ENCODE data around the gene TMEM60. TPM values are rescaled to one million over a fixed set of nuclear protein-coding genes. Genes with fewer than 3 reads are reported as not detected.

TMEM60 gene
- total and polyA plus RNA-seq, 2 of the 13 experiments (the other 11 are each of a cell fraction or from before 2014, with no cell fraction given): 25.6 to 27.7 TPM

DNA sequence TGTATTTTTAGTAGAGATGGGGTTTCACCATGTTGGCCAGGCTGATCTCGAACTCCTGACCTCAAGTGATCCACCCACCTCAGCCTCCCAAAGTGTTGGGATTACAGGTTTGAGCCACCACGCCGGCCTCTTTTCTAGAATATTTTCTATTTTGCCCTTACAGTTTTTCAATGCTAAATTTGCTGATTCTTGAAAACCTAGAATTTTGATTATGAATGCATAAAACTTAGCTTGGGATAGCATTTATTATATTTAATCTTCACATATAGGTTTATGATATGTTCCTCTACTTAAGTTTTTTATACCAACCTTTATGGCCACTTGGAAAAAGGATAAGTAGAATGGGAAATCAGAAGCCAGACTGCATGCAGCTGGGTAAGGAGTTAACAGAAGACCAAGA is 2.1 kb downstream of the TMEM60 start:
- no TSS peak for BruUV-seq (replicated peaks)
- Histone ChIP-seq H3K9me3 (ENCODE audit: low read length) (no peaks in the 10 kb centered on the region), H2AFZ (ENCODE audit: low read length) (no peak overlapping the region), H3K36me3 (replicated peaks in 1 of 2; ENCODE audit: control insufficient read depth in 1 of 2, insufficient read depth in 2 of 2, low read length in 2 of 2) (peaks cover 0 to 6% of the 10 kb centered on the region in 2 experiments; a peak in 3 of 5 replicates), H3K4me2 (ENCODE audit: low read depth, low read length) (peak overlapping the region; percentile 89; the same call in 1 of the 2 replicates), H3K4me1 (ENCODE audit: insufficient read depth, low read length) (peaks cover 28% of the 10 kb centered on the region), H3K27me3 (ENCODE audit: control insufficient read depth in 1 of 2, insufficient read depth in 2 of 2, low read length in 2 of 2) (no peaks in the 10 kb centered on the region; a peak in 1 of 5 replicates), H3K4me3 (replicated peaks in 1 of 3; ENCODE audit: insufficient read depth in 1 of 3, low read depth in 2 of 3, low read length in 3 of 3) (no peak overlapping the region), H3K79me2 (ENCODE audit: insufficient read depth, low read length) (peaks cover 37% of the 10 kb centered on the region), H3K9ac (ENCODE audit: insufficient read depth, low read depth, low read length) (no peak overlapping the region), H4K20me1 (ENCODE audit: insufficient read depth, low read length) (no peaks in the 10 kb centered on the region; the same call in 1 of the 2 replicates), H3K27ac (ENCODE audit: extremely low read length, insufficient read depth, low read length) (no peak overlapping the region)
- TF ChIP-seq ZNF260 (CRISPR knock-in tag; IDR thresholded peaks at IDR 0.05; ENCODE audit: borderline replicate concordance, low read depth) (no peak), MAFF (IDR thresholded peaks at IDR 0.05; ENCODE audit: low read depth, low read length) (peak; percentile 51; the same call in 1 of the 2 replicates), MAFK (conservative IDR thresholded peaks at IDR 0.05 in 1 of 2, IDR thresholded peaks at IDR 0.05 in 1 of 2; ENCODE audit: low read length in 2 of 2) (peak; percentile 44 to 67; a peak in 3 of 4 replicates), KLF12 (CRISPR knock-in tag; IDR thresholded peaks at IDR 0.05; ENCODE audit: borderline replicate concordance) (no peak), TAF15 (IDR thresholded peaks at IDR 0.05; ENCODE audit: low read depth, low read length, poor library complexity, severe bottlenecking) (no peak)
- CTCF ChIA-PET (ENCODE audit: low intra/inter-chr PET ratio, low total read pairs): no interaction called here
- in situ Hi-C loops (cut with HindIII; ENCODE audit: extremely low pct_ligation_motif_present, low pct_unique_long_range_greater_than_20kb) (no loop called here), intact Hi-C loops (cut with micrococcal nuclease; ENCODE audit: unreplicated experiment) (no loop called here)
- POLR2A ChIA-PET: no interaction called here
- DNase-seq (ENCODE audit: low spot score) (no peak), FAIRE-seq (no peak), ATAC-seq (no peak)
- 99% methylated on average over 3 of the region's 3 CpGs for WGBS (ENCODE audit: low lambda C conversion rate)

DNA sequence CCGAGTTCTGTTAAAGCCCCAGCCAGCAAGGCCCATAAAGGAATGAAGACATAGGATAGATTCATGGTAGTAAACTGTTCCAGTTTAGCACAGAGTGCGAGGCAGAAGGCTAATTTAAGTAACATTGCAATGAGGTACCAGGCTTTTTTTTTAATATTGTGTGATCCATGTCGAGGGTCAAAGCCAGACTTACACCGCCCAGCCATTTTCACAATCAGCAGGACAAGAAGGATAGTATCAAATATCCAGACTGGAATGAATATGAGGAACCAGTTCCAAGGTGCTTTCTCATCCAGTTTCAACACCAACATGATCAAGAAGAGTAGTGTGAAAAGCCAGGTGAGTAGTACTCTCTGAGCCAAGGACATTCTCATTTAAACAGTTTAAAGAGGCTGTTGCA is 4.2 kb downstream of the TMEM60 start:
- no peak overlapping the region for H2AFZ ChIP-seq (ENCODE audit: low read length)
- DNase-seq (ENCODE audit: low spot score) (no peak), FAIRE-seq (no peak), ATAC-seq (no peak)
- no peaks in the 10 kb centered on the region; a peak in 1 of 5 replicates for H3K27me3 ChIP-seq (ENCODE audit: control insufficient read depth in 1 of 2, insufficient read depth in 2 of 2, low read length in 2 of 2)
- BruUV-seq (replicated peaks): no TSS peak
- H3K4me1 ChIP-seq (ENCODE audit: insufficient read depth, low read length): peaks cover 16% of the 10 kb centered on the region
- H3K36me3 ChIP-seq (replicated peaks in 1 of 2; ENCODE audit: control insufficient read depth in 1 of 2, insufficient read depth in 2 of 2, low read length in 2 of 2): peaks cover 0 to 6% of the 10 kb centered on the region in 2 experiments; a peak in 3 of 5 replicates
- ChIA-PET CTCF (ENCODE audit: low intra/inter-chr PET ratio, low total read pairs) (no interaction called here), POLR2A (no interaction called here)
- peaks cover 28% of the 10 kb centered on the region for H3K79me2 ChIP-seq (ENCODE audit: insufficient read depth, low read length)
- TF ChIP-seq ZNF234 (CRISPR knock-in tag; conservative IDR thresholded peaks at IDR 0.05): no peak
- no peak for TF ChIP-seq ZNF850 (CRISPR knock-in tag; conservative IDR thresholded peaks at IDR 0.05)
- no peak for TF ChIP-seq STAT5B (CRISPR knock-in tag; IDR thresholded peaks at IDR 0.05)
- no peak for TF ChIP-seq TBP (CRISPR knock-in tag; IDR thresholded peaks at IDR 0.05)
- TF ChIP-seq MYC (CRISPR knock-in tag; IDR thresholded peaks at IDR 0.05; ENCODE audit: borderline replicate concordance): no peak
- no peak for TF ChIP-seq ZNF589 (CRISPR knock-in tag; conservative IDR thresholded peaks at IDR 0.05)
- intact Hi-C loops (cut with micrococcal nuclease; ENCODE audit: unreplicated experiment) (no loop called here), in situ Hi-C loops (cut with HindIII; ENCODE audit: extremely low pct_ligation_motif_present, low pct_unique_long_range_greater_than_20kb) (no loop called here)
- H3K4me2 ChIP-seq (ENCODE audit: low read depth, low read length): no peak overlapping the region
- no peak overlapping the region for H3K9ac ChIP-seq (ENCODE audit: insufficient read depth, low read depth, low read length)
- H3K27ac ChIP-seq (ENCODE audit: extremely low read length, insufficient read depth, low read length): no peak overlapping the region
- H3K4me3 ChIP-seq (replicated peaks in 1 of 3; ENCODE audit: insufficient read depth in 1 of 3, low read depth in 2 of 3, low read length in 3 of 3): no peak overlapping the region
- WGBS (ENCODE audit: low lambda C conversion rate): 97% methylated on average over 4 of the region's 4 CpGs
- no peaks in the 10 kb centered on the region for H3K9me3 ChIP-seq (ENCODE audit: low read length)
- no peaks in the 10 kb centered on the region; the same call in 1 of the 2 replicates for H4K20me1 ChIP-seq (ENCODE audit: insufficient read depth, low read length)

All from HepG2 (cell line).